MCF 10A (cell line): ENCODE data around the gene MMP17. TPM values are rescaled to one million over a fixed set of nuclear protein-coding genes. Genes with fewer than 3 reads are reported as not detected.
A peak's percentile ranks its signal among the peaks of the same experiment; 100 is the strongest.

Experiments used
- BruUV-seq: library from RNA; stranded (reverse); fragments of 400-500 nt; replicated peaks from 2 replicates; lab custom pipeline; 2021; lab: Mats Ljungman, UMichigan
- CTCF ChIA-PET: fragments of 300-600 bp; sonication (Branson Sonifier 250); formaldehyde crosslinking; extraction: SDS; loops from one replicate; lab custom pipeline; 2021; ENCODE audit warnings: antibody characterized with exemption, inconsistent platforms; lab: Yijun Ruan, JAX
- POLR2A ChIA-PET: fragments of 300-600, 350-650 bp; sonication (Branson Sonifier 250); formaldehyde crosslinking; extraction: SDS; loops from one replicate; lab custom pipeline; 2020; ENCODE audit warnings: antibody characterized with exemption, inconsistent platforms; lab: Yijun Ruan, JAX
- DNase-seq: peaks from one replicate; pipeline ENCODE4 v3.0.0-alpha.2; 2018; ENCODE audit not compliant: unreplicated experiment
- H3K27ac Mint-ChIP-seq: one replicate; pipeline ENCODE4 v1.8.0; 2022; ENCODE audit warnings: mild to moderate bottlenecking, low read depth, mixed read lengths; ENCODE audit not compliant: unreplicated experiment
- H3K27me3 Mint-ChIP-seq: one replicate; pipeline ENCODE4 v1.8.0; 2022; ENCODE audit warnings: mixed read lengths; ENCODE audit not compliant: insufficient read depth, unreplicated experiment
- H3K36me3 Mint-ChIP-seq: one replicate; pipeline ENCODE4 v1.8.0; 2022; ENCODE audit warnings: mild to moderate bottlenecking, moderate library complexity, mixed read lengths; ENCODE audit not compliant: insufficient read depth, unreplicated experiment
- H3K4me1 Mint-ChIP-seq: one replicate; pipeline ENCODE4 v1.8.0; 2022; ENCODE audit warnings: mixed read lengths; ENCODE audit not compliant: insufficient read depth, unreplicated experiment
- H3K4me3 Mint-ChIP-seq: one replicate; pipeline ENCODE4 v1.8.0; 2022; ENCODE audit warnings: mild to moderate bottlenecking, moderate library complexity, mixed read lengths; ENCODE audit not compliant: unreplicated experiment
- H3K9me3 Mint-ChIP-seq: one replicate; pipeline ENCODE4 v1.8.0; 2022; ENCODE audit warnings: mixed read lengths; ENCODE audit not compliant: unreplicated experiment
- intact Hi-C: fragments of 100-400 bp; cut with micrococcal nuclease; formaldehyde crosslinking; loops from 2 replicates; pipeline ENCODE4 v1.14.1; 2022
- total RNA-seq: library from RNA; stranded (reverse); gene quantifications from 2 replicates; pipeline ENCODE4 v1.2.3, GENCODE V29; 2022
- TF ChIP-seq, protein P1 (sequence below): fragments of 200-600 bp; IDR thresholded peaks from one replicate; pipeline ENCODE4 v1.8.0; 2022; ENCODE audit warnings: antibody characterized with exemption, mild to moderate bottlenecking; ENCODE audit not compliant: unreplicated experiment

MMP17 gene
- total RNA-seq, 1 experiment from 2014 or later, result 5.4 TPM

DNA sequence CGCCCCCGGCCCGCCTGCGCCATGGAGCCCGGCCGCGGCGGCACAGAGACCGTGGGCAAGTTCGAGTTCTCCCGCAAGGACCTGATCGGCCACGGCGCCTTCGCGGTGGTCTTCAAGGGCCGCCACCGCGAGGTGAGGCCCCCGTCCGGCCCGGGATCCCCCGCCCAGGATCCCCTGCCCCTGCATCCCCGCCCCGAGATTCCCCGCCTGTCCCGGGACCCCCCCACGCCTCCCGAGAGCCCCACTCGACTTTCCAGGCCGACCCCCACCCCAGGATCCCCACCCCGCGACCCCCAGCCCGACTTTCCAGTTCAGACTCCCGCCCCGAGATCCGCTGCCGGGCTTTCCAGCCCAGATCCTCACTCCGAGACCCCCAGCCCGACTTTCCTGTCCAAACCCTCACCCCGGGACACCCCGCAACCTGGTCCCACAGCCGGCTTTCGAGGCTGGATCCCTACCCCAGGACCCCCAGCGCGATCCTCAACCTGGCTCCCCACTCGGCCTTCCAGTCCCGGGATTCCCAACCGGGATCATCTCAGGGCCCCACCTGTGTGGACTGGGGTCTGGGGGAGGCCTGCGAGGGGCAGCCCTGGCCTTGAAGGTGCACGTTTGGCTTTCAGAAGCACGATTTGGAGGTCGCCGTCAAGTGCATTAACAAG, 66.9 kb downstream of the MMP17 start:
- TF ChIP-seq, protein P1, sequence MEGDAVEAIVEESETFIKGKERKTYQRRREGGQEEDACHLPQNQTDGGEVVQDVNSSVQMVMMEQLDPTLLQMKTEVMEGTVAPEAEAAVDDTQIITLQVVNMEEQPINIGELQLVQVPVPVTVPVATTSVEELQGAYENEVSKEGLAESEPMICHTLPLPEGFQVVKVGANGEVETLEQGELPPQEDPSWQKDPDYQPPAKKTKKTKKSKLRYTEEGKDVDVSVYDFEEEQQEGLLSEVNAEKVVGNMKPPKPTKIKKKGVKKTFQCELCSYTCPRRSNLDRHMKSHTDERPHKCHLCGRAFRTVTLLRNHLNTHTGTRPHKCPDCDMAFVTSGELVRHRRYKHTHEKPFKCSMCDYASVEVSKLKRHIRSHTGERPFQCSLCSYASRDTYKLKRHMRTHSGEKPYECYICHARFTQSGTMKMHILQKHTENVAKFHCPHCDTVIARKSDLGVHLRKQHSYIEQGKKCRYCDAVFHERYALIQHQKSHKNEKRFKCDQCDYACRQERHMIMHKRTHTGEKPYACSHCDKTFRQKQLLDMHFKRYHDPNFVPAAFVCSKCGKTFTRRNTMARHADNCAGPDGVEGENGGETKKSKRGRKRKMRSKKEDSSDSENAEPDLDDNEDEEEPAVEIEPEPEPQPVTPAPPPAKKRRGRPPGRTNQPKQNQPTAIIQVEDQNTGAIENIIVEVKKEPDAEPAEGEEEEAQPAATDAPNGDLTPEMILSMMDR, result no peak
- no peaks in the 10 kb centered on the region for H3K9me3 Mint-ChIP-seq
- peak; percentile 27 for DNase-seq
- peak overlapping the region; percentile 80 for H3K4me3 Mint-ChIP-seq
- CTCF ChIA-PET, result no interaction called here
- POLR2A ChIA-PET, result interaction anchor here (1.7 to 2.6 kb wide), 4 partner anchors 12 to 55 kb away, joined by 9 to 14 read pairs (median 10); partner anchors contain the start of genes EP400 and PUS1
- intact Hi-C loops, result loop anchor here (2.0 kb wide), 1 partner anchor 64 kb away; no protein-coding TSS in a partner anchor
- no peaks in the 10 kb centered on the region for H3K27me3 Mint-ChIP-seq
- H3K36me3 Mint-ChIP-seq, result peaks cover 19% of the 10 kb centered on the region
- peaks cover 1% of the 10 kb centered on the region for H3K4me1 Mint-ChIP-seq
- BruUV-seq, result no TSS peak
- H3K27ac Mint-ChIP-seq, result peak overlapping the region; percentile 90

DNA sequence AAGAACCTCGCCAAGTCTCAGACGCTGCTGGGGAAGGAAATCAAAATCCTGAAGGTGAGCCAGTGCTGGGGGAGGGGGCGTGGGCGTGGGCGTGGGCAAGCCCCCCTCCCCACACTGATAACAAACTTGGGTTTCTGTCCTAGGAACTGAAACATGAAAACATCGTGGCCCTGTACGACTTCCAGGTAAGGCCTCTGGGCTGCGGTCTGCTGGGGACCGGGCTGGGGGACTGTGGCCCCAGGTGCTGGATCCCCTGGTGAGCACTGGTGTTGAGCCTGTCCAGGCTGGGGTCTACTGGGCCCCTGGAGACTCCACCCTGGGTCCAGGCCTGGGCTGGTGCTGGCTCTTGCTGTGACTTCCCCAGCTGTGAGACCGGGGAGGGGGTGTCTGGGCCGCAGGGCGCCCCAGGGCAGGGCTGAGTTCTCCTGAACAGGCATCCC, 67.5 kb downstream of the MMP17 start:
- Mint-ChIP-seq H3K4me1 (peaks cover 7% of the 10 kb centered on the region), H3K27me3 (no peaks in the 10 kb centered on the region), H3K36me3 (peaks cover 23% of the 10 kb centered on the region), H3K27ac (peak overlapping the region; percentile 90), H3K4me3 (peak overlapping the region; percentile 80), H3K9me3 (no peaks in the 10 kb centered on the region)
- intact Hi-C loops, result loop anchor here (1.0 to 2.0 kb wide), 3 partner anchors 33 to 65 kb away; partner anchors contain the start of gene PUS1
- POLR2A ChIA-PET, result interaction anchor here (0.7 to 2.6 kb wide), 10 partner anchors 13 to 676 kb away, joined by 3 to 14 read pairs (median 7); partner anchors contain the start of genes EP400 and PUS1
- TF ChIP-seq, protein P1, result no peak
- CTCF ChIA-PET, result interaction anchor here (0.6 to 0.8 kb wide), 2 partner anchors 13 to 28 kb away, joined by 4 to 5 read pairs; no protein-coding TSS in a partner anchor
- no peak for DNase-seq
- BruUV-seq, result TSS peak; percentile 35

DNA sequence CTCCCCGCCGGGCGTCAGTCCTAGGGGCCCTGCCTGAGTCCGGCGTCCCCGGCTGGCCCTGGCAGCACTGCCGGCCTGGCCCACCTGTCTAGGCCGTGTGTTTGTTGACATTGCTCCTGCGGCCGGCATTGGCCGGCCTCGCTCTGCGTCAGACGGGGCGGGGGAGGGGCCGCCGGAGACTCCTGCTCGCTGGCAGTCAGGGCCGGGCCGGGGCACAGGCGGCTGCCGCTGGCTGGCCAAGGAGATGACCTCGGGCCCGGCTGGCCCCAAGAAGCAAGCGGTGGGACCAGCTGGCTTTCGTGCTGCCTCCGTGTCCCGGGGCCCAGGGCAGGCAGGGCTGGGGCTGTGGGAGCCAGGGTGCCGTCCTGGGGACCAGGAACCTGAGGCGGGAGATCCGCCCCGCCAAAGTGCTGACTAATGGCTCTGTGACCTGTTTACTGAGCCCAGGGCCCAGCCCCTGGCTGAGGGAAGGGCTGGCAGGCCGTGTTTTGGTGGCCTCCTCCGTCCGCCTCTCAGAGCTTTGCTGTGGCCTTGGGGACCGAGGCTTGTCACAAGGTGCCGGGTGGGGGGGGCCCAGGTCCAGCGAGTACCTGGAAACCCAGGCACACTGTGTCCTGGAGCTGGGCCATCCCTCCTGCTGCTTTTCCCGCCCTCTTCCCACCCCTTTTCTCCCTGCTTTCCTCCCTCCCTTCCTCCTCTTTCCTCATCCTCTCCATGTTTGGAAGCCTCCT, 68.1 kb downstream of the MMP17 start:
- peaks cover 27% of the 10 kb centered on the region for H3K36me3 Mint-ChIP-seq
- TF ChIP-seq, protein P1, result no peak
- H3K4me3 Mint-ChIP-seq, result peak overlapping the region; percentile 80
- no peaks in the 10 kb centered on the region for H3K9me3 Mint-ChIP-seq
- peak overlapping the region; percentile 90 for H3K27ac Mint-ChIP-seq
- no peaks in the 10 kb centered on the region for H3K27me3 Mint-ChIP-seq
- peak; percentile 92 for DNase-seq
- peaks cover 8% of the 10 kb centered on the region for H3K4me1 Mint-ChIP-seq
- BruUV-seq, result no TSS peak
- intact Hi-C loops, result loop anchor here (1.0 to 2.0 kb wide), 2 partner anchors 33 to 35 kb away; partner anchors contain the start of gene PUS1
- ChIA-PET POLR2A (interaction anchor here (0.7 to 2.6 kb wide), 17 partner anchors 11 to 676 kb away, joined by 3 to 14 read pairs (median 4); partner anchors contain the start of genes EP400 and PUS1), CTCF (interaction anchor here (0.6 to 0.8 kb wide), 3 partner anchors 14 to 67 kb away, joined by 3 to 5 read pairs (median 4); no protein-coding TSS in a partner anchor)
